GM12878 (cell line): Measurements from ENCODE around the gene XPNPEP2. TPM values are rescaled to one million over a fixed set of nuclear protein-coding genes. Genes with fewer than 3 reads are reported as not detected.

Experiments used
- BCLAF1 ChIP-seq: fragments of 450-650 bp; IDR thresholded peaks from 2 replicates; pipeline ENCODE4 v1.6.1; 2017; ENCODE audit warnings: antibody characterized with exemption, mild to moderate bottlenecking, moderate library complexity
- BHLHE40 ChIP-seq, 2 experiments: fragments of 450-650 bp in 1 of 2; IDR thresholded peaks; 2 replicates each; pipeline ENCODE4 v1.6.1; 2011 to 2017; ENCODE audit warnings: low read depth in 2 of 2, borderline replicate concordance in 1 of 2, improper control_type of control experiment in 1 of 2, low read length in 1 of 2, mild to moderate bottlenecking in 1 of 2
- CEBPZ ChIP-seq: fragments of 150-350 bp; IDR thresholded peaks from 2 replicates; pipeline ENCODE4 v1.6.1; 2016; ENCODE audit warnings: low read depth, low read length
- CHD1 ChIP-seq: IDR thresholded peaks from 2 replicates; pipeline ENCODE4 v1.6.1; 2012; ENCODE audit warnings: low read depth, low read length, improper control_type of control experiment
- FOS ChIP-seq: IDR thresholded peaks from 3 replicates; pipeline ENCODE4 v1.6.1; 2011; ENCODE audit warnings: borderline replicate concordance; ENCODE audit not compliant: insufficient read length; ENCODE audit errors: extremely low read depth
- KDM1A ChIP-seq: fragments of 200-600 bp; sonication (generic); IDR thresholded peaks from 2 replicates; pipeline ENCODE4 v1.6.1; 2016; ENCODE audit warnings: borderline replicate concordance
- MYC ChIP-seq: IDR thresholded peaks from 2 replicates; pipeline ENCODE4 v1.6.1; 2011; ENCODE audit warnings: mild to moderate bottlenecking, low read length, moderate library complexity, inconsistent platforms; ENCODE audit not compliant: insufficient read depth, insufficient replicate concordance, insufficient read length, severe bottlenecking
- PAX8 ChIP-seq: fragments of 450-650 bp; IDR thresholded peaks from 2 replicates; pipeline ENCODE4 v1.6.1; 2017; ENCODE audit warnings: mild to moderate bottlenecking, moderate library complexity
- POLR2AphosphoS5 ChIP-seq: IDR thresholded peaks from 2 replicates; pipeline ENCODE4 v1.6.1; 2011; ENCODE audit warnings: mild to moderate bottlenecking, low read length, inconsistent platforms
- REST ChIP-seq: IDR thresholded peaks from 2 replicates; pipeline ENCODE4 v1.6.1; 2012; ENCODE audit warnings: mild to moderate bottlenecking, low read depth, low read length
- SIX5 ChIP-seq: IDR thresholded peaks from 2 replicates; pipeline ENCODE4 v1.6.1; 2011; ENCODE audit warnings: mild to moderate bottlenecking, low read depth, low read length, moderate library complexity; ENCODE audit not compliant: severe bottlenecking
- SMC3 ChIP-seq: IDR thresholded peaks from 2 replicates; pipeline ENCODE4 v1.6.1; 2011; ENCODE audit warnings: low read length, improper control_type of control experiment, borderline replicate concordance
- SPI1 ChIP-seq: IDR thresholded peaks from 2 replicates; pipeline ENCODE4 v1.6.1; 2011; ENCODE audit warnings: low read depth, mild to moderate bottlenecking, low read length, moderate library complexity, borderline replicate concordance; ENCODE audit not compliant: insufficient read depth
- SREBF2 ChIP-seq: IDR thresholded peaks from 2 replicates; pipeline ENCODE4 v1.6.1; 2012; ENCODE audit warnings: mild to moderate bottlenecking, low read length
- SUPT20H ChIP-seq: IDR thresholded peaks from 2 replicates; pipeline ENCODE4 v1.6.1; 2011; ENCODE audit warnings: low read depth, mild to moderate bottlenecking, low read length, moderate library complexity, borderline replicate concordance; ENCODE audit not compliant: control insufficient read depth
- ZNF207 ChIP-seq: fragments of 450-650 bp; IDR thresholded peaks from 2 replicates; pipeline ENCODE4 v1.6.1; 2014; ENCODE audit warnings: antibody characterized with exemption, mild to moderate bottlenecking, borderline replicate concordance
- ZNF217 ChIP-seq: fragments of 450-650 bp; IDR thresholded peaks from 2 replicates; pipeline ENCODE4 v1.6.1; 2017; ENCODE audit warnings: antibody characterized with exemption, mild to moderate bottlenecking
- ZNF274 ChIP-seq: IDR thresholded peaks from one replicate; pipeline ENCODE4 v1.8.0; 2011; ENCODE audit not compliant: insufficient read length, insufficient read depth
- polyA plus RNA-seq, 11 experiments: library from polyadenylated mRNA; depleted of rRNA in 4 of 11; unstranded in 6 of 11; stranded (reverse) in 5 of 11; fragments of >200 nt; fragmentation: Nextera tagmentation in 4 of 11; fragmentation: Illumina TruSeq in 1 of 11; extraction: Ambion mirVana in 4 of 11; extraction: Trizol in 1 of 11; gene quantifications; 1 replicate in 1 of 11; 2 replicates in 10 of 11; pipeline versions ENCODE4 v1.2.1 to v1.2.3, GENCODE V29; 2011 to 2016; ENCODE audit warnings: inconsistent platforms in 2 of 11, missing spikeins in 2 of 11, low read depth in 1 of 11
- total RNA-seq, 4 experiments: library from RNA; depleted of rRNA in 3 of 4; stranded (reverse); fragments of >200 nt in 3 of 4; fragmentation: Illumina TruSeq in 1 of 4; extraction: Trizol in 1 of 4; gene quantifications; 2 replicates each; pipeline versions ENCODE4 v1.2.1 to v1.2.3, GENCODE V29; 2013 to 2021
- TF ChIP-seq, protein P1 (sequence below): IDR thresholded peaks from 2 replicates; pipeline ENCODE4 v1.6.1; 2011; ENCODE audit warnings: low read depth, mild to moderate bottlenecking, low read length, moderate library complexity, borderline replicate concordance; ENCODE audit errors: extremely low read depth

Gene XPNPEP2
- total and polyA plus RNA-seq, 10 of the 15 experiments (the other 5 are each of a cell fraction or from before 2014, with no cell fraction given): 0.04 to 0.37 (median 0.15) TPM

- TF ChIP-seq REST (no peak), KDM1A (no peak), SREBF2 (no peak), SUPT20H (no peak), PAX8 (no peak), CHD1 (no peak), ZNF274 (no peak), SPI1 (peak; percentile 100), MYC (no peak), SIX5 (no peak), ZNF217 (no peak), ZNF207 (no peak), FOS (no peak), POLR2AphosphoS5 (no peak; the same call in none of the 2 replicates), SMC3 (no peak), BHLHE40 (IDR thresholded peaks at IDR 0.05; ENCODE audit: borderline replicate concordance in 1 of 2, low read depth in 2 of 2, low read length in 1 of 2) (peak; percentile 58 to 67; a peak in 2 of 4 replicates), CEBPZ (no peak), BCLAF1 (no peak)
- TF ChIP-seq, protein P1, sequence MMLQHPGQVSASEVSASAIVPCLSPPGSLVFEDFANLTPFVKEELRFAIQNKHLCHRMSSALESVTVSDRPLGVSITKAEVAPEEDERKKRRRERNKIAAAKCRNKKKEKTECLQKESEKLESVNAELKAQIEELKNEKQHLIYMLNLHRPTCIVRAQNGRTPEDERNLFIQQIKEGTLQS: no peak
These were observed 47.5 kb downstream of the XPNPEP2 start (continued) for GRCh38 chrX:129786210-129786651.
